GM12872 (cell line): ENCODE data around the gene TLR5.

ENCODE experiments used
- TF ChIP-seq, protein P1 (sequence below): IDR thresholded peaks from 3 replicates; pipeline ENCODE4 v1.5.1; 2011; ENCODE audit warnings: low read depth, mild to moderate bottlenecking, low read length, moderate library complexity; ENCODE audit not compliant: insufficient read depth

TLR5 gene

GRCh38 chr1:223059526-223059925, 83.5 kb downstream of the TLR5 start:
- TF ChIP-seq, protein P1, sequence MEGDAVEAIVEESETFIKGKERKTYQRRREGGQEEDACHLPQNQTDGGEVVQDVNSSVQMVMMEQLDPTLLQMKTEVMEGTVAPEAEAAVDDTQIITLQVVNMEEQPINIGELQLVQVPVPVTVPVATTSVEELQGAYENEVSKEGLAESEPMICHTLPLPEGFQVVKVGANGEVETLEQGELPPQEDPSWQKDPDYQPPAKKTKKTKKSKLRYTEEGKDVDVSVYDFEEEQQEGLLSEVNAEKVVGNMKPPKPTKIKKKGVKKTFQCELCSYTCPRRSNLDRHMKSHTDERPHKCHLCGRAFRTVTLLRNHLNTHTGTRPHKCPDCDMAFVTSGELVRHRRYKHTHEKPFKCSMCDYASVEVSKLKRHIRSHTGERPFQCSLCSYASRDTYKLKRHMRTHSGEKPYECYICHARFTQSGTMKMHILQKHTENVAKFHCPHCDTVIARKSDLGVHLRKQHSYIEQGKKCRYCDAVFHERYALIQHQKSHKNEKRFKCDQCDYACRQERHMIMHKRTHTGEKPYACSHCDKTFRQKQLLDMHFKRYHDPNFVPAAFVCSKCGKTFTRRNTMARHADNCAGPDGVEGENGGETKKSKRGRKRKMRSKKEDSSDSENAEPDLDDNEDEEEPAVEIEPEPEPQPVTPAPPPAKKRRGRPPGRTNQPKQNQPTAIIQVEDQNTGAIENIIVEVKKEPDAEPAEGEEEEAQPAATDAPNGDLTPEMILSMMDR = no peak
